Effector CD8-positive, alpha-beta T cell (primary cell): ENCODE results near the gene SSC5D.
"Not testable (repeated sequence)": the region's sequence is repeated elsewhere in the genome, so short reads cannot be mapped to it uniquely, and the experiment has no call there.

Source experiments
- DNase-seq: peaks from one replicate; lab custom pipeline; 2025; lab: John Stamatoyannopoulos, UW

SSC5D gene

DNA sequence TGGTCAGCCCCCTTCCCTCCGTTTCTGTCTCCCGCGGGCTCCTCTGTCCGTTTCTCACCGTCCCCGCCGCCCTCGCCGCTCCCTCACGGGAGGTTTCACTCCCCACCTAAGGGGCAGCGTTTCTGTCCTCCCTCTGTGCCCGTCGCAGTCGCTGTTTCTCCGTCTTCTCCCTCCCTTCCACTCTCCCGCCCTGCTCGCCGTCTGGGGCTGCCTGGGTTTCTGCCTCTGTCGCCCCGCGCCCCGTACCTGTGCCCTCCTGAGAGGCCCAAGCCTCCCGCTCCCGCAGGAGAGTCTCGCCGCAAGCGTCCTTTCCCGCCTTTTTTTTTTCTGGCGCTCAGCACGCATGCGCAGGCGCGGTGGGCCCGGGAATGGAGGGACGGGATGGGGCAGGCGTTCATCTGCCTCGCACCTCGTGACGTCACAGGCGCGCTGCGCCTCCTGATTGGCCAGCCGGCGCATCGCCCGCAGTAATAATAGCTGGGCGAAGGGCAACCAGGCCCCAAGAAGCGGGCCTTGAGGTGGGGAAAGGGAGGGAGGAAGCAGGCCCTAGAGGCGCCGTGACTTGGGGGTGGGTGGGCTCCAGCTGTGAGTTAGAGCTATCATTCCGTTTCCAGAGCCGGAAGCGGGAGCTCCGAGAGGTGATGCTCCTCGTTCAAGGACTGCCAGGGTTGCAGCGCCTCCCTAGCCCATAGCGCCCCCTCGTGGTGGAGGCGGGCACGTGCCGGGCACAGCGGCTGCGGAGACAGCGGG, 15.4 kb downstream of the SSC5D start:
- peak; percentile 94 for DNase-seq

DNA sequence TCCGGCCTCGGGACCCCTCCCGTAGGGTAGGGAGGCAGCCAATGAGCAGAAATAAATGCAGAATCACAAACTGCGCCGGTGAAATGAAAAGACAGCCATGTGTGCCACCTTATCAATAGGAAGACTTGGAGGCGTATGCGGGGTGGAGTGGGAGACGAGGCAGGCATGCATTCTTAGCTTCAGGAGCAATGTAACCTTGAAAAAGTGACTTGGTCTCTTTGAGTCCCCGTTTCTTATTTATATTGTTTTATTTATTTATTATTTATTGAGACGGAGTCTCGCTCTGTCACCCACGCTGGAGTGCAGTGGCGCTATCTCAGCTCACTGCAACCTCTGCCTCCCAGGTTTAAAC, 16.0 kb downstream of the SSC5D start:
- no peak for DNase-seq

DNA sequence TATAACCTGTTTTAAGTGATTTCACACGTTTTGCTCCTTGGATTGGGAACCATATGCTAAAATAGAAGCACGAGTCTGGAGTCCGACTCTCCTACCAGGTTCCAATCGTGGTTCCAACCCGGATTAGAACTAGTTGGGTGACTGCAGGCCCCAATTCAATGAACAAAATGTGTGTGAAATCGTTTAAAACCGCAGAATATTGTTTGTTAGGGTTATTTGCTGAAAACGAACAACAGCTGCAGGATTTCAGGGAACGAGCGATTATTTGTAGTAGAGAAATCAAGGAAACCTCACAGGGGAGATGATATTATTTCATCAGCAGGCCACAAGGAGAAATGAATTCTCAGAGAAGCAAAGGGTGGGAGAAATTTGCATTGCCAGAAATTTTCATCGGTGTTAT, 16.7 kb downstream of the SSC5D start:
- DNase-seq = no peak

DNA sequence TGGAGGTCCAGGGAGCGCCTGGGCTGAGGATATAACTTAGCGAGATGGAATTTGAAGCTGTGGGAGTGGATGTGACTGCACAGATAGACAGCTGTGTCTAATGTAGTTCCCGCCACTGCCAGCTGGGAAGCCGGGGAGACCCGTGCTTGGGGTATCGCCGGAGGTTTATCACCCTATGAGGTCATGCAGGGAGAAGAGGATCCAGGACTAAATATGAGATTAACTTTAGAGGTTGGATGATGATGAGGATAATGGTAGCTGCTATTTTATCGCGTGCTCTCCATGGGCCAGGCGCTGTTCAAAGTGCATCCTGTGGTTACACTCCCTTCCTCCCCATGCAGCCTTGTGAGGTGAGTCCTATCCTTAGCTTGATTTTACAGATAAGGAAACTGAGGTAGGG, 19.9 kb downstream of the SSC5D start:
- DNase-seq = no peak

DNA sequence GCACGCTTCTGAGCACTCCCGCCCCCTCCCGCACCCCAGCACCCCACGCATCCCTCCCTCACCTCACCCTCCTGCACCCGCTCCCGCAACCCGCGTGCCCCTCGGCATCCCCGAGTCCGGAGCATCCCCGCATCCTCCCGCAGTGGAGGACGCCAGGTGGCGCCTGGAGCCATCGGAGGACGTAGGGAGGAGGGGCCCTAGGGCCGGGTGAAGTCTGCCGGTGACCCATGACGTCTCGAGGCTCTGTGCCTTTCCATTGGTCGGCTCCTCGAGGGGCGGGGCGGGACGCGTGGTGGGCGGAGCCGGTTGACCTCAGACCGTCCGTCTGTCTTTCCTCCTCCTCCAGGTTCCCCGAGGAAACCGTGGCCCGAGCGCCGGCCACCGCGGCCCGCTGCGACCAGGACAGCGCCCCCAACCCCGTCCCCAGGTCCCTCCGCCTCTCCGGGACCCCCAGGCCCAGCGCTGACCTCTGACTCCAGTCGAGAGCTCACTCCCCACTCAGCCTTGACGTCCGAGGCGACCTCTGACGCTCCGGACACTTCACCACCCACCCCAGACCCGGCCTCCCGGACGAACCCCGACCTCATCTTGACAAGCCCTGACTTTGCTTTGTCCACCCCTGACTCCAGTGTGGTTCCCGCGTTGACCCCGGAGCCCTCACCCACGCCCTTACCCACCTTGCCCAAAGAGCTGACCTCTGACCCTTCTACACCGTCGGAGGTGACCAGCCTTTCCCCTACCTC, 28.8 kb downstream of the SSC5D start:
- DNase-seq = peak; percentile 87

DNA sequence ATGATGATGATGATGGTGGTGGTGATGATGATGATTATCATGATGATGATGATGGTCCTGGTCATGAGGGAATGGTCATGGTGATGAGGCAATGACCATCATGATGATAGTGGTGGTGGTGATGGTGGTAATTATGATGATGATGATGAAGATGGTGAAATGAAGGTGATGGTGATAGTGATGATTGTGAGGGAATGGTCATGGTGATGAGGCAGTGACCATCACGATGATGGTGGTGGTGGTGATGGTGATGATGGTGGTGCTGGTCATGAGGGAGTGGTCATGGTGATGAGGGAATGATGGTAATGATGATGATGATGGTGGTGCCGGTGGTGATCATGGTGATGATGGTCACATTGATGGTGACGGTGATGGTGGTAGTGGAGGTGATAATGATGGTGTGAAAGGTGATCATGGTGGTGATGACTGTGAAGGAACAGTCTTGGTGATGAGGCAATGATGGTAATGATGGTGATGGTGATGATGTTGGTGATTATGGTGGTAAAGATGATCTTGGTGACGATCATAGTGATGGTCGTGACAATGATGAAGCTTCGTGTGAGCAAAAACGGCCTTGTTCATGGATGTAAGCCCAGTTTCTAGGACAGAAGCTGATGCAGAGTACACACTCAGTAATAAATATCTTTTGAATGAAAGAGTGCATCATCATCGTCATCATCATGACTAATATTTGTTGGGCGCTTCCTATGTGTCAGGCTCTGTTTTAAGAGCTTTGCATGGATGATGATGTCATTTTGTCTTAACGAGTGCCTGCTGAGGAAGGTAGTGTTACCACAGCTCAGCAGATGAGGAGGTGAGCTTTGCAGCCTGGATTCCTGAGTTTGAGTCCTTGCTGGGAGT, 31.4 kb downstream of the SSC5D start:
- DNase-seq = no peak

DNA sequence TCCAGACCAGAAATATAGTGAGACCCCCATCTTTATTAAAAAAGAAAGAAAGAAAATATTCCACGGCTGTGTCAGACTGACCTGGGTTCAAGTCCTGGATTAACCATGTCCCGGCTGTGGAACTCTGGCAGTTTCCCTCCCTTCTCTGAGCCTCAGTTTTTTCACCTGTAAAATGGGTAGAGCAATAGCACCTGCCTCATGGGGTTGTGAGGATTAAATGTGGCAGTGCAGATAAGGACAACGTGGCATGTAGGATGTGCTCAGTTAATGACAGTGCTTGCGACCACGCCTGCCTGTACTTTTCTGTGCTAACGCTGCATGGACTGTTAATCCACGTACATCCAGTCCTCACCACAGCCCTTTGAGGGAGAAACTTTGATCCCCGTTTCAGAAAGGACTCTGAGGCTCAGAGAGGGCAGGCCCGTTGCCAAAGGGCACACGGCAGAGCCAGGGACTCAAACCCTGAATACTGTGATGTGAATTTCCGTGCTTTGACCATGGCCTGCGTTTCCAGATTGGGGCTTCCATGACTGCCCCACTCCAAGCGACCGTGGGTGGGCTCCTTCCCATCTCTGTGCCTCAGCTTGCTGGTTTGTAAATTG, 32.6 kb downstream of the SSC5D start:
- no peak for DNase-seq

DNA sequence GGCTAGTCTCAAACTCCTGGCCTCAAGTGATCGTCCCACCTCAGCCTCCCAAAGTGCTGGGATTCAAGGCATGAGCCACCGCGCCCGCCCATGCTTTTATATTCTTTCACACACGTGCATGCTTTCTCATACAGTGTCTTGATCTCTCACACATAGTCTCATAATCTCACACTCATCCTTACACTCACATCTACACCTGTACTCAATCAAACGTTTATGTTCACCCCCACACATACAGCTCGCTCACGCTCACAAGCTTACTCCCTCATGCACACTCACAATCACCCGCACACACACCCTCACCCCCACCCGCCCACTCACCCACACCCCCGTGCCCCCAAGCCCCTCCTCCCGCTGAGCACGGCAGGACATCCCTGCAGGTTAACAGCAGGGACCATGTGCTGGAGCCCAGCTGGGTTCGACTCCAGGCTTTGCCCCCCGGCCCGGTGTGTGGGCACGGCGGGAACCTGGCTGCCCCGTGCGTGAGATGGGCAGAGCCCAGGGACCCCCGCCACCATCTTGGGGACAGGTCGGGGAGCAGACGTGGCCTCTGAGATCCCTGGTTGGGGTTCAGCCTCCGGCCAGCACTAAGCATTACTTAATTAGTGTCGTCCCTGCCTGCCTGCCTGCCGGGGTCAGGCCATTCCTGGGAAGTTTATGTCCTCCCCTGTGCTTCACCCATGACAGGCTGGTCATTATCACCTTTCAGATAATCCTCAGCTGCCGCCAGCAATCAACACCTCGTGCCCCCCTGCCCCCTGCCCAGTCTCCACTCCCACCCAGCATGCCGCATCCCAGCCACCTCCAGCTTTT, 37.3 kb downstream of the SSC5D start:
- no peak for DNase-seq

DNA sequence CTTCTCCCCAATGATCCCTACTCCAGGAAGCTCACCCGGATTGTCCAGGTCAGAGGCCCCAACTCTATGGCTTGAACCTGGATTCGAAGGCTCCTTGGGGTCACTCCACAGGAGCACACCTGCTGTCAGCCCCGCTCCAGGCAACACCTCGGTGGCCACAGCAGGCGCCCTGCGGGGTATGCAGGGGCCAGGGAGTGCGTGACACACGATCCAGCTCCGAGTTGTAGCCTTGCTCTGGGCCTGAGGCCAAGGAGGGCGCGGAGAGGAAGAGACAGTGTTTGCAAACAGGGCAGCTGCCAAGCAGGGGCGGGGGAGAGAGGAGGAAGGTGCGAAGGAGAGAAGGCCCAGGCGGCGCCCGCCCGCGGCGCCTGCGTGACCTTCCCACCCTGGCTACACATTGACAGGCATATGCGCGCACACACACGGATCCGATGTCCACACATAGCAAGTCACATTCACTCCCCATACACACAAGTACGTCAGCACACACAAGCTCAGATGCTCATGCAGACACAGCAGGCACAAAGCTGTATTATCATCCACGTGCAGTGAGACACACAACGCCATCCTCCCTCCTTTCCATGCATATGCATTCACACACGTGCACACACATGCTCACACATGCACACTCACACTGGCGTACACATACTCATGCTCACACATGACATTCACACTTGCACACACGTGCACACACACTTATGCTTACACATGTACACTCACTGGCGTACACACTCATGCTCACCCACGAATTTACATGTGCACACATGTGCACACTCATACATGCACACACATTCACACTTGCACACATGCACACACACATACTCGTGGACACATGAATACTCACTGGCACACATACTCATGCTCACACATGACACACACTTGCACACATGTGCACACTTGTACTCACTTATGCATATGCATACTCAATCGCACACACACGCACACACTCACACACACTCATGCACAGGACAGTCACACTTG, 38.3 kb downstream of the SSC5D start:
- no peak for DNase-seq

DNA sequence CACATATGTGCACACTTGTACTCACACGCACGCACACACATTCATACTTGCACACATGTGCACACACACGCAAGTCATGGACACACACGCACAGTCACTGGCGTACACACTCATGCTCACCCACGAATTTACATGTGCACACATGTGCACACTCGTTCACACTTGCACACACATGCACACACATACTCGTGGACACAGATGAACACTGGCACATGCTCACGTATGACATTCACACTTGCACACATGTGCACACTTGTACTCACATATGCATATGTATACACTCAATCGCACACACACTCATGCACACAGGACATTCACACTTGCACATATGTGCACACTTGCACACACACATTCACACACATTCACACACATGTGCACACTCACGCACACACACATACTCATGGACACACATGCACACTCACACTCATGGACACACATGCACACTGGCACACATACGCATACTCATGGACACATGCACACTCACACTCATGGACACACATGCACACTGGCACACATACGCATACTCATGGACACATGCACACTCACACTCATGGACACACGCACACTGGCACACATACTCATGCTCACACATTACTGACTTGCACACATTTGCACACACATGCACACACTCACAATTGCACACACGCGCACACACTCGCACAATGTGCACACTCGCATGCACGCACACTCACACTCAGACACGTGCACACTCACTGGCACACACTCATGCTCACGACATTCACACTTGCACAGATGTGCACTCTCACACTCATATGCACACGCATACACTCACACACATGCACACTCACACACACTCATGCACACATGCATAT, 39.2 kb downstream of the SSC5D start:
- DNase-seq = no peak

DNA sequence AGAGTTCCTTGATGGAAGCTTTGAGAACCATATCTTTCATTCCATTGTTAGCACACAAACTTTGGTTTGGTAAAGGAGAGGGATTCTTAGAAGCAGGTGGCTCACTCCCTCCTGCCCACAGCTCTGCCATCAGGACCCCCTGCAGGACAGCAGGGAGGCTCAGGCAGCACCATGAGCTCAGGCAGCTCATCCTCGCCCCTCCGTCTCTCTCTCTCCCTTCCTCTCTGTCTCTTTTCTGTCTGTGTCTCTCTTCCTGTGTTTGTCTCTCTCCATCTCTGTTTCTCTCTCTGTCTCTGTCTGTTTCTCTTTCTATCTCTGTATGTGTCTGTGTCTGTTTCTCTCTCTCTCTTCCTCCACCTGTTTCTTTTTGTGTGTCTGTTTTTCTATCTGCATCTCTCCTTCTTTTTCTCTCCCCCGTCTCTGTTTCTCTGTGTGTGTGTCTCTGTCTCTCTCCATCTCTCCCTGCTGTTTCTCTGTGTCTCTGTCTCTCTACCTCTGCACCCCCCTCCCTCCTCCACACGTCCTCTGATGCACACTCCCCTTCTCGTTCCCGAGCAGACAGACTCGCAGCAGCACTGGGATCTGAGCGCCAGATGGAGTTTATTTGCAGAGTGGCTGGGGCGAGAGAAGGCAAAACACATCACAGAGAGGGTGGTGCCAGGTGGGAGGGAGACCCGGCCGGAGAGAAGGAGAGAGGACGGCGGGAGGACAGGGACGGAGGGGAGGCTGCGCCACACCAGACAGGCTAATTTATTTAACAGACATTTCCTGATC, 40.0 kb downstream of the SSC5D start:
- DNase-seq = no peak

DNA sequence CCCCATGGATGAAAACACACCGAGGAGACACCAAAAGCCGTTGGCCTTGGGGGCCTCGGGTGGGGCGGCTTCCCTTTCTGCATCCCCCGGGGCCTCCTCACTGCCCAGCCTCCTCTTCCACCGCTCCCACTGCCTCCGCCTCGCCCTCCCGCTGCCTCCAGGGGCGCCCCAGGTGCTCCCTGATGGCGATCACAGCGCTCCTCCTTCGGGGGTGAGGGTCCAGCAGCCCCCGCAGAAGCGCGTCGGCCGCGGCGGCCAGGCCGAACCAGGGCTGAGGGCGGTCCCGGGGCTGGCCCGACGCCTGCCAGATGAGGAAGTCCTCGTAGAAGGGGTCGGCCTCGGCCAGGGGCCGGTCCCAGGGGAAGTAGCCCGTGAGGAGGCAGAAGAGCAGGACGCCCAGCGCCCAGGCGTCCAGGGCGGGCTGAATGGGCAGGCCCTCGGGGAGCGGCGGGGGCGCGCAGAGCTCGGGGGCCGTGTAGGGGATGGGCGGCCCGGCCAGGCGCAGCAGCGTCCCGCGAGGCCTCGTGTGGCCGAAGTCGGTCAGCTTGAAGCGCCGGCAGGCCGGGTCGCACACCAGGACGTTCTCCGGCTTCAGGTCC, 41.5 kb downstream of the SSC5D start:
- no peak for DNase-seq

DNA sequence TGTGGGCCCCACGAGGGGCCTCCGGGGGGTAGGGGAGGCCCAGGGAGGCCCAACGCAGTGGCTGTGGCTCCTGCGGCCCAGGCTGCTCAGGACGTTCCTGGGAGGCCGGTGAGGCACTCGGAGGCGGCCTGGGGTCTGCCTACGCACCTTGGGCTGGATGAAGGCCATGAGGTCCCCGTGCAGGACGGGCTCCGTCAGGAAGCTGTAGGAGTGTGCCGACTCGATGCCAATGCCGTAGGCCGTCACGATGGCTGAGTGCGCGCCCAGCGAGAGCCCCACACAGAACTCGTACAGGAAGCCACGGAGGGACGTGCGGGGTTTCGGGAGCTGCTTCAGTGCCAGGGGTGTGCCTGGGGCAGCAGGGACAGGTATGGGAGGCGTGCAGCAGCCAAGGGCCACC, 42.8 kb downstream of the SSC5D start:
- DNase-seq = no peak

DNA sequence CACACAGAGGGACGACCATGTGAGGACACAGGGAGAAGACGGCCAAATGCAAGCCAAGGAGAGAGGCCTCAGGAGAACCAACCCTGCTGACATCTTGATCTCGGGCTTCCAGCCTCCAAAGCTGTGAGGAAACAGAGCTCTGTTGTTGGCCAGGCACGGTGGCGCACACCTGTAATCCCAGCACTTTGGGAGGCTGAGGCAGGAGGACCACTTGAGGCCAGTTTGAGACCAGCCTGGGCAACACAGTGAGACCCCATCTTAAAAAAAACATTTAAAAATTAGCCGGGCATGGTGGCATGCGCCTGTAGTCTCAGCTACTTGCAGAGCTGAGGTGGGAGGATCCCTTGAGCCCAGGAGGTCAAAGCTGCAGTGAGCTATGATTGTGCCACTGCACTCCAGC, 46.0 kb downstream of the SSC5D start:
- not testable (repeated sequence) for DNase-seq

DNA sequence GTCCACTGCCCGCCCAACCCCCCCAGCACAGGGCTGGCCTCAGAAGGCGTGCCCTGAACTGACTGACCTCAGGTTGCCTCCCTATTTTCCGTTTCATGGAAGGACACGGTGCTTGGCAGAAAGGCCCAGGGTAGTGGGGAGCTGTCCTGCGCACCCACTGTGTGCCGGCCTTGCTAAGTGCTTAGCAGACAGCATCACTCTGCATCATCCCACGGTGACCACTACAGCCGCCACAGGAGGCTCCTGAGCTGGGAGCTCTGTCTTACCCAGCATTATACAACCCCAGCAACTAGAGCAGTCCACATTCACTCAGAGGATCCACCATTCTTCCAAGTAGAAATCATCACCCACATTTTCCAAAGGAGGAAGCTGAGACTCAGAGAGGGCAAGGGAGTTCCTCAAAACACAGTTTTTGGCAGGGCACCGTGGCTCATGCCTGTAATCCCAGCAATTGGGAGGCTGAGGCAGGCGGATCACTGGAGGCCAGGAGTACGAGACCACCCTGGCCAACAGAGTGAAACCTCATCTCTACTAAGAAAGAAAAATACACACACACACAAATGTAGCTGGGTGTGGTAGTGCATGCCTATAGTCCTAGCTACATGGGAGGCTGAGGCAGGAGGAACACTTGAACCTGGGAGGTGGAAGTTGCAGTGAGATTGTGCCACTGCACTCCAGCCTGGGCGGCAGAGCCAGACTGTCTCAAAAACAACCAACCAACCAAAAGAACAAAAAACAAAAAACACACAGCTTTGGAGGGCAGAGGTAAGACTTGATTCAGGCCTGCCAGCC, 47.1 kb downstream of the SSC5D start:
- DNase-seq = no peak

DNA sequence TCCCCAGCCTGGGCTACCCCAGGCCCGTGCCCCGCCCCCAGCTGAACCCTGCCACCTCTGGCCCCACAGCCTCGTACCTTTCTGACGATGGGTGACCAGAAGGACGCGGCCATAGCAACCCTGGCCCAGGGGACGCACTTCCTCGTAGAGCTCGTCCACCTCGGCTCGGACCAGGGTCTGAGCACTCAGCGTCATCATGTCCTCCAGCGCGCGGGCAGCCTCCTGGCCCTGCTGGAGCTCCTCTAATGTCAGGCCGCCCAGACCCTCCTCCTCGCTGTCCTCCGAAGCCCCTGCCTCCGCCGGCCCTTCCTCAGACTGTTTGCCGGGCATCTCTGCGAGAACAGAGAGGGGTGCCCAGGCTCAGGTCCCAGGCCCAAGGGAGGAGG, 47.7 kb downstream of the SSC5D start:
- no peak for DNase-seq

DNA sequence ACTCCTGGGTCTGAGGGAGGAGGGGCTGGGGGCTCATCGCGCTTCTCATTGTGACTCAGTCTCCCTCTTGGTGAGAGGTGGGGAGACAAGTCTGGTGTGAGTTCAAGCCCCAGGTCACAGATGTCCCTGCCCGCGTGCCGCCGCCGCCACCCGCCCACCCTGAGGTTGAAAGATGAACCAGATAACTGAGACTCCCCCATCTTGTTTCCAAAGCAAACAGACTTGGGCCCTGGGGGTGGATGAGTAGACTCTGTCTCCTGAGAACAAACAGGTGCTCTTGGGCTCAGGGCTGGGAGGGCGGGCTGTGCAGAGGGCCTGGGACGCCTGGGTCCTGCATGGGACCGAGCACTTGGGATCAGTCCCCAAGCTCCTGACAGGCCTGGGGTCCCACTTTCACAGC, 48.1 kb downstream of the SSC5D start:
- DNase-seq = no peak
